HG02870 (cell line): Measurements from ENCODE around the gene MYLK4.

Experiments
- ATAC-seq: cut with Tn5 transposase; IDR thresholded peaks from one replicate; pipeline ENCODE4 v1.9.1; 2021; ENCODE audit warnings: mild to moderate bottlenecking, moderate library complexity; ENCODE audit not compliant: unreplicated experiment

MYLK4 gene

DNA sequence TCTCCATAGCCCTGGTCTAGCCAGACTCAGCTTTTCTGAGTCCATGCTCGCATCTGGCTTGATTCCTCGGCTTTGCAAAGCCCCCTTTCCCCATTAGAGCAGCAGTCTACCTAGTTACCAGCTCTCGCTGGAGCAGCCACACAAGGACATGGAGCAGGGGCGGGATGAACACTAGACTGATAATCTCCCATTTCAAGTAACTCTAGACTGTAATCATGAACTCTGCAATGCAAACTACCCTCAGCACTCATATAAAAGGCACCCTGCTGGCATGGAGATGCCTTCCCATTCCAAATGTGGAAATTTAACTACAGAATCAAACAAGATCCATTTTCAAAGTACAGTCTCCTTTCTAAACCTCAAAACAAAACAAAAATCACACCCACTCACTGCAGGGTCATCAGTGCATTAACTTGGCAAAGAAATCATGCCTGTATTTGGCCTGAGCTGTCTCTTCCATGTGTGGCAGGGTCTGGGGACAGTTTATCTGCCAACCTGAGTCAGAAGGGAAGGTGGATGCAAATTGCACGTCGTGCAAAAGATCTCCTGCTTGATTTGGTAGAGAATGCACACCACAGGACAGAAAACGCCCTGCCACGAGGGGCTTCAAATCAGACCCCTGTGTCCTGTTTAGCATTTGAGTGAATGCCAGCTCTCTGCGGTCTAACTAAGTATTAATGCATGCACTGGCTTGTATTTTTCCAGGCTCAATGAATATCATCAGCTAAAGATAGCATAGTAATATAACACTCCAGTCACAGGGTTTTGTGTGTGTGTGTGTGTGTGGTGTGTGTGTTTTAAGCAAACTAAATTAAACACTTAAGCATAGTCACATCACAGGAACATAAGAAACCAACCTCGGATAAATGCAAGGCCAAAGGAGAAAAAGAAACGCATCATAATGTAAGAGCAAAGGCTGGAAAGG is 85.3 kb downstream of the MYLK4 start:
- ATAC-seq: no peak

DNA sequence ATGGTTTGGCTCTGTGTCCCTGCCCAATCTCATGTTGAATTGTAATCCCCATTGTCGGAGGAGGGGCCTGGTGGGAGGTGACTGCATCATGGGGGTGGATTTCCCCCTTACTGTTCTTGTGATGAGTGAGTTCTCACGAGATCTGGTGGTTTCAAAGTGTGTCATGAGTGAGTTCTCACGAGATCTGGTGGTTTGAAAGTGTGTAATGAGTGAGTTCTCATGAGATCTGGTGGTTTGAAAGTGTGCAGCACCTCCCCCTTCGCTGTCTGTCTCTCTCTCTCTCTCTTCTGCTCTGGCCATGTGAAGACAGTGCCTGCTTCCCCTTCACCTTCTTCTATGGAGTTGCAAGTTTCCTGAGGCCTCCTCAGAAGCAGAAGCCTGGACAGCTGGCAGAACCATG is 87.6 kb downstream of the MYLK4 start:
- ATAC-seq: no peak

DNA sequence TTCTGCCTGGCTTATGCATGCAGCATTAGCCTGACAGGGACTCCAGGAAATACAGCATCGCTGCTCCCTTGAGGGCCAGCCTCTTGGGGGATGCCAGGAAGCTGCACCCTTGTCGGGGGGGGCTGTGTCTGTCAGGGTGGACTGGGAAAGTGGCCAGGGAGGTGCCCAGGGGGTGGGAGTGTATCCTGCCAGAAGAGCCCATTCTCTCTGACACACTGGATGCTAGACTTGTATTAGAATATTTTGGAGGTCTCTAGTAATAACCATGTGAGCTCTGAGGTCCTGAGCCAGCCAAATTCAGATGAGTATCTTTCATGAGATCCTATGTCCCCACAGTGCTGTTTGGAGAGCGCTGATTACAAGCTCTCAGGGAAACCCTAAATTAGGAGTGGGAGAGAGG is 89.1 kb downstream of the MYLK4 start:
- ATAC-seq: no peak

DNA sequence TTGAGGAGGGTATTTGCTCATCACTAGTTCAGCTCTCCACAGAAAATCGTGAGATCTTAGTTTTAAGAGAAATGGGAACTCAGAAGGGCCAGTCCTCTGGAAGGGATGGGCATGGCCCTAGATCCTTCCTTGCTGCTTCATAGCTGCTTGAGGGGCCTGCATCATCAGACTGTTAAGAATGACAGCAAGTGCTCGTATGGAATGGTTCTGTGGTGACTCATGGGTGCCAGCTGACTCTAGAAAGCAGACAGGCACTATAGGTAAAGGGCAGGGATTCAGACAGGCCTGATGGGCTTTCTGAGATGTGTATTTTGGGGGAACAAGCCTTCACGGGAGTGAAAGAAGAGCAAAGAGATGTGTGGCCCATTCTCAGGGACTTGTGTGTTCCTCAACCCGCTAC is 90.8 kb downstream of the MYLK4 start:
- no peak for ATAC-seq

DNA sequence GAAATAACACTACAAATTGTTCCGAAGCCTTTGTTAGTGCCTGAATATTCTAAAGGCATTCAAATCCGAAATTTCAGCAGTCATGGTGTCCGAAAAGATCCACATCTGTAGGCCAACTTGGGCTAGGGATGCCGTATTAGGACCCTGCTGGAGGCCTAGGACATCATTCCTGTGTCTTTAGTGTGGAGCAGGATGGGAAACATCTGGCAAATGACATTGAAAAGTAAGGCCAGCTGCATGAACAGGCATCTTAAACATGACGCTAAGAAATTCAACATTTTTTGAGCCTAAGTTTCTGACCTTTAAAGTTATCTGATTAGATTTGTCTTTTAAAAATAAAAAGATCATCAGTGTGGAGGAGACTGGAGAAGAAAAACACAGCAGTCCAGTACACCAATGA is 91.3 kb downstream of the MYLK4 start:
- ATAC-seq: no peak

DNA sequence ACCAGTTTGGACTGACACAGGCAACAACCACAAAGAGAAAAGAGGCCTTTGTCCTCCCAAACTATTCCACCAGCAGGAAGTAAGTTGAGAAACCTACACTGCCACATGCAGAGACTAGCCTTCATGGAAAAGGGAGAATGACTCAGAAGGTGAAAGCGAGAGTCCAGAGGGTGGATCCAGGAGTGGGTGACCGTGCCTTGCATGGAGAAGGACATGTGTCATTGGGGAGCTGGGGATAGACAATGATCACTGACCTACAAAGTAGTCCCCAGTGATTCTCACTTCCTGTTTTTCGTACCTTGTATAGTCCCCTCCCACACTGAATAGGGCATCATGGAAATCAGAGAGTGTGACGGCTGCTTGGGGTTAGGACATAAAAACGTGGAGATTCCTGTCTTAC is 91.9 kb downstream of the MYLK4 start:
- peak; percentile 79 for ATAC-seq

DNA sequence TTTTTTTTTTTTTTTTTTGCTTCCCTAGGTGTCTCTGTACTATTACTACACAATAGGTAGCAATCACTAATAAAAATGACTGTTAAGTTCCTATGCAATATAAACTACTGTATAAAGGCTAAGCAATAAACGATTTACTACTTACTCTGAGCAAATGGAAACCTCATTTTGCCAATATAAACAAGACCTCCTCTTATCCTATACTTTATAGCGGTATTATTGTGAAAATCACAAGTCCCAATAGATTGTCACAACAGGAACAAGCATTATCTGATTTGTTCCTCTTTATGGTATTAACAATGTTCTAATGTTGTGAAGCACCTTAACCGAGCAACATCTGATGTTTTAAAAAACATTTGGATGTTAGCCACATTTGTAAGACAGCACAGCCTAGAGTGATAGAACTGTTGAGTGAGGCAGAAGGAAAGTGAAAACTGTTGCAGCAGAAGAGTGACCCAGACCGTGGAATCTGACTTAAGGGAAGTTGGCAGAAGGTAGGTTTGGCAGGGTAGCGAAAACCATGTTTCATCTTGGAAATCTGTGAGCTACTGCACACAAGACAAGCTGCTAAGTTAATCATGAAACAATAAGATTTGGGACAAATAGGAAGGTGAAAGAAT is 94.2 kb downstream of the MYLK4 start:
- ATAC-seq: no peak

DNA sequence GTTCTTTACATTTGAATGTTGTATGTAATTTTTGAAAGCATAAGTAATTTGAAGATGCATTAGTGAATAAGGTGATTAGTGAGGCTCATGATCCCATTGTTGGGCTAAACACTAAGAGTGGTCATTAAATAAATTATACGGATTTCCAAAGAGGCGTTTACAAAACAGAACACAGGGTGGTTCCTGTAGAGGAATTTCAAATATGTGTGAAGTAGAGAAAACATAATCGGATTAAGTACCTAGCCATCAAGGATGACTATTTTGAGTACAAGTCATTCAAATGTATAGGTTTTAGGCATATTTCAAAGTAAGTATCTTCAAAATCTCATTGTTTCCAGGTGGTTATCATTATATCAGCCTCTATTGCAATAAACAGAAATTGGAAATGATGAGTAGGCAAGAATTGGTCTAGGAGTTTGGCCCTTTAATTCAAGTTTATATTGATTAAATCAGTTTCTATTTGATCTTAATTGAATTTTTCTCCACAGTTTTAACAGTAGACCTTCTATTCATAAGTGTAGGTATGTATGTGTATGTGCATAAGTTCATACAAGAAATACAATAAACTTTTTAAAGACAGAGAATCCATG is 94.8 kb downstream of the MYLK4 start:
- no peak for ATAC-seq

DNA sequence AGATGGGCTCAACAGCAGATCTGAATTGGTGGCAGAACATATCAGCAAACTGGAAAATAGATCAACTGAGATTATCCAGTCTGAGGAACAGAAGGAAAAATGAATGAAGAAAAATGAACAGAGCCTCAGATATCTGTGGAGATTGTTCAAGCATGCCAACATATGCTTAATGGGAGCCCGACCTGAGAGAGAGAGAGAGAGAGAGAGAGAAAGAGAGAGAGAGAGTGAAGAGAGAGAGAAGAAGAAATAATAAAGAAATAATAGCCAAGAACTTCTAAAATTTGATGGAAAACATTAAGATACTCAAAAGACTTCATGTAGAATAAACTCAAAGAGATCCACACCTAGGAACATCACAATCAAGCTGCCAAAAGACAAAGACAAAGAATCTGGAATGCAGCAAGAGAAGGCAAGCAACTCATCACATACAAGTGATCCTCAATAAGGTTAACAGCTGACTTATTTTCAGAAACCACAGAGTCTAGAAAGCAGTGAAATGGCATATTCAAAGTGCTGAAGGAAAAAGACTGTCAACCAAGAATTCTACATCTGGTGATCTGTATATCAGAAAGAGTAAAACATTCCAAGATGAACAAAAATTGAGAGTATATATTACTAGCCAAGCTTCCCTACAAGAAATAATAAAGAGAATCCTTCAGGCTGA is 97.2 kb downstream of the MYLK4 start:
- ATAC-seq: no peak

DNA sequence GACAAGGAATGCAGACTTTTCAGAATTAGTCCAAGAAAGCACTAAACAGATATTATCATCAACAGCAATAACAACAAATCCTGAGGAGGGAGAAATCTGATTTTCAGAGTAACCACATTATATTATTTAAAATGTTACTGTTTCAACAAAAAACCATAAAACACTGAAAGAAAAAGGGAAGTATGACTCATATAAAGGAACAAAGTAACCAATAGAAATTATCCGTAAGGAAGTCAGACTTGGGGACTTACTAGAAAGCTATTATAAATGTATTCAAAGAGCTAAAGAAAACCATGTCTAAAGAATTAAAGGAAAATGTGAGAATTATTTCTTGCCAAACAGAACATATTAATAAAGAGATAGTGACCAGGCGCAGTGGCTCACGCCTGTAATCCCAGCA is 98.1 kb downstream of the MYLK4 start:
- no peak for ATAC-seq

DNA sequence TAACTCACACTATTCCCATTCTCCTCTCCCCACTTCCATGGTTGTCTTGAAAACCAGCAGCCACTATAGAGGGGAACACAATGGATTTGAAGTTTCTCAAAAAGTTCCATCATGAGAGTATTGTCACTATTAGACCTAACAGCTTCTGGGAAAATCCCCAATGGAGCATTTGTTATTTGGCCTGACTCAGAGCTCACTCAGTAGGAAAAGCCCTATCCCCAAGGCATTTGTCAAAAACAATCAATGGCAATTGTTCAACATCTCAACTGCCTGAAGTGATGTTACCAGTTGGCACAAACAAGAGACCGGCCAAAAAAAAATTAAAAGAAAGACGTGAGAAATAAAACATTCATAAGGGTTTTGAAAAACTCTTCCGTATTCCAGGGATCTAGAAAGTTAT is 98.8 kb downstream of the MYLK4 start:
- ATAC-seq: no peak

DNA sequence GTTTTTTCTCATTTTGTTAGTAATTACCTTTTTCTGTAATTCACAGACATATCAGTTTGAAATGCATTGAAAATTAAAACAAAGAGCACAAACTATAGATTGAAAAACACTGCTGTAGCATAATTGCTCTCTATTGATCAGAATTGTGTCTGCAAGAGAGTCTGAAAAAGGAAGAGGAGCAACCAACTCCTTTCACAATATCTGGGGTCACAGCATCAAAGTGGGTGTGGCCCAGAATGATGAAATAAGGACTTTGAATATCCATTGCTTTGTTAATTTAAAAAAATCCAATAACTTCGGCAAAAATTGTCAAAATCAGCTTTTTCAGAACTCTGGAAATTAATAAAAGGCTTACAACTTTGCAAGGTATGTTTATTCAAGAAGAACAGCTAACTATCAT is 99.2 kb downstream of the MYLK4 start:
- ATAC-seq: no peak

DNA sequence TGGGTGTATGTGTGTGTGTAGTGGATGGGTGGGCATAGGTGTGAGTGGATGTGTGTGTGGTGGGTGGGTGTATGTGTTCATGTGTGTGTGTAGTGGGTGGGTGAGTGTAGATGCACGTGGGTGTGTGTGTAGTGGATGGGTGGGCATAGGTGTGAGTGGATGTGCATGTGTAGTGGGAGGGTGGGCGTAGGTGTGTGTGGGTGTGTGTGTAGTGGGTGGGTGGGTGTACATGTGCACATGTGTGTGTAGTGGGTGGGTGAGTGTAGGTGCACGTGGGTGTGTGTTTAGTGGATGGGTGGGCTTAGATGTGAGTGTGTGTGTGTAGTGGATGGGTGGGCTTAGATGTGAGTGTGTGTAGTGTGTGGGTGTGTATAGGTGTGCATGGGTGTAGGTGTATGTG is 104.4 kb downstream of the MYLK4 start:
- ATAC-seq: no peak

DNA sequence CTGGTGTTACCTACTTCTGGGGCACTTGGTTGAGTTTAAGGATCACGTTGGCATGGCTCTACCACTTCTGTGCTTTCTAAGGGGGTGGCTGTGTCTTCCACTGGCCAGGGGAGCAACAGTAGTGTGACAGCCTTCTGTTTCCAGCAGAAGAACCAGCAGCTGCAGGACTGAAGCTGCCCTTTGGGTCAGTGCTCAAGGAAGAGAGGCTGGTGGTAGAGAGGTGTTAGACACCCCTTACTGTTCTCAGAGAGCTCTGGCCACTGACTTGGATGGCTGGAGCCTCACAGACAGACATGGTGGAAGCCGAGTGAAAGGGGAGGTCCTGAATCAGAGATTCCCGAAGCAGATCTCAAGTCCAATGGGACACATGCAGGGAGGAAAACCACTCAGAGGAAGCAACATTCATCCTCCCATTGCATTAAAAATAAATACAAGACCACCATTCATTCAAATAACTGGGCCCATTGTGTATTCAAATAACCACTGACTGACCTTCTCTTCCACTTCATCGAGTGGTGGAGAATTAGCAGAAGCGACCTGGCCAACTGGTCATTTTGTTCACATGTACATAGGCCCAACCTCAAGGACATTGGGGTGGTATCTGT is 106.7 kb downstream of the MYLK4 start:
- no peak for ATAC-seq

DNA sequence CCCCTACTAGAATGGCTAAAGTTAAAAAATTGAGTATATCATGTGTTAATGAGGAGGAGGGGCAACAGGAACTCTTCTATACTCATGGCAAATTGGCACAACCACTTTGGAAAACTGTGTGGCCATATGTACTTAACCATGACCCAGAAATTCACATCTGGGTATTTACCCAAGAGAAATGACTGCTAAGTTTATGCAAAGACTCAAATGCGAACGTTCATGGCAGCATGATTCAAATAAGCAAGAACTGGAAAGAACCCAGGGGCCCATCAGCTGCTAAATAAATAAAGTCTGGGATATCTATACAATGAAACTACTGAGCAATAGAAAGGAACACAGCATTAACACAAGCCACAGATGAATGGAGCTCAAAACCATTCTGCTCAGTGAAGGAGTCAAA is 107.6 kb downstream of the MYLK4 start:
- ATAC-seq: no peak

DNA sequence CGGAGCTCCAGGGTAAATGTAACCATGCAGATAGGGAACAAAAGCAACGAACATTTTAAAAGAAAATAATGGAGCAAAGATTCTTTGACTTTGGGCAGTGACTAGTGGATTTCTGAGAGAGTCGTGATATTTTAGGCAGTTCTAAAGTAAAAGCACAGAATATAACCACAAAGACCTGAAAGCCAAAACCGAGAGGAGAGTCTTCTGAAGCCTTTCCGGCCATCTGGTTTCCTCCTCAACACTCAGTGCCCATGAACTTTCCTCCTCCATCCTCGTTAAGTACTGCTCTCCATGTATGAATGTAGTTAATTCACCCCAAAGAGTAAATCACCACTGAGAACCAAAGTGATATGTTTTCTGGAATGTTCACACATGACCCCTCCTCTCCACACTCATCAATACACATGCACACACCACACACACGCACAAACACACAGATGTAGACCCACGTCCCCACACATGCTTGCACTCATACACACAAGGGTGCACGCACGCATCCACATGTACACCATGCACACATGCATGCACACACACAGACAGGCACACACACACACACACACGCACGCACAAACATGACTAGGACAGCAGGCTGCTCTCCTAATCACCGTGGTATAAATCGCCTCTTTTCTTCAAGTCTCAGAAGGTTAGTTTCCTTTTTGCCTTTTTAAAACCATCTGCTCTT is 109.5 kb downstream of the MYLK4 start:
- peak; percentile 78 for ATAC-seq

DNA sequence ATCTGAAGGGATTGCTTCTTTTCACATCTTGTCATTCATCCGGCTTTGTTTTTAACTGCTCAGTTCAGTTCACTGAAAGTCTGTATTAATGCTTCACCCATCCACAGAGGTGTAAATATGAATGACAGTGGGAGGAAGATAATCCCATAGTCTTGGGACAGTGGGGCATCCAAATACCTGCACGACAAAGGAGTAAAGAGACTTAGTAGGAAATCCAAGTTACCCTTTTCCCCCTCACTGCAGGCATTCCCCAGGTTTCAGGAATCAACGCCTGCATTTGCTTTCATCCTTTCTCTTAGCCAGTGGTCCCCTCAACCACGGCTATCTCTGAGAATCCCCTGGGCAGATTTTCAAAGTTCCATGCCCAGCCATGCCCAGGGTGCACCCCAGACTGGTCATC is 110.2 kb downstream of the MYLK4 start:
- no peak for ATAC-seq

DNA sequence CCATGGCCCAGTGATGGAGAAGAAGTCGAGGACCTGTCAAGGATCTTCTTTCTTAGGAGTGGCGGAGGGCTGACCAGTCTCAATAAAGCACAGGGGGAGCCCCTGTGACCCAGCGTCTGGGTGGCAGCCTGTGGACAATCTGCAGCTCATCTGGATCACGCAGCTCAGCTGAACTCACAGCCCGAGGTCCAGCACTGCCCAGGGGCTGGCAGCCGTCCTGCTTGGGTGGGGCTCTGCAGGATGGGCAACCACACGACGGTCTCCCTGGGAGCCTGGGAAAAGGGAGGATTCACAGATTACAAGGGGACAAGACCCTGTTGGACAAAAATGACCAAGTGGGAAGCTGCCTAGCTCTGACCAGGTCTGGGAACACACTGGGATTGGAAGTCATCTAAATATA is 110.8 kb downstream of the MYLK4 start:
- ATAC-seq: no peak

DNA sequence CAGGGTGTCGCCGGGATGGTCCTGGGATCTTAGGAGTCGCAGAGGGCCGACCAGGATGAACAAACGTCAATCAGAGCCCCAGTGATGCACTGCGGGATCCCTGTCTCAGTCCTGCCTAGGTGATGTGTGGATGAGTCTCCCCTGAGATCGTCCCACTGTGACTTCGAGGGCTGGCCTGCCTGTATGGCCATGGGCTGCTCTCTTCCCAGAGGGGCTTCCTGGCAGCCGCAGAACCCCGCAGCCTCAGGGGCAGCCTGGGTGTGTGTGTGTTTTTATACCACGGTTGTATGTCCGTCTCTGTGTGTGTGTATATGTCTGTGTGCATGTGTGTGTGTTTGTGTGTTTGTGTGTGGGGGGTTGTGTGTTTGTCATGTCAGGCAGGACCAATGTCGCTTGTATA is 111.6 kb downstream of the MYLK4 start:
- no peak for ATAC-seq

DNA sequence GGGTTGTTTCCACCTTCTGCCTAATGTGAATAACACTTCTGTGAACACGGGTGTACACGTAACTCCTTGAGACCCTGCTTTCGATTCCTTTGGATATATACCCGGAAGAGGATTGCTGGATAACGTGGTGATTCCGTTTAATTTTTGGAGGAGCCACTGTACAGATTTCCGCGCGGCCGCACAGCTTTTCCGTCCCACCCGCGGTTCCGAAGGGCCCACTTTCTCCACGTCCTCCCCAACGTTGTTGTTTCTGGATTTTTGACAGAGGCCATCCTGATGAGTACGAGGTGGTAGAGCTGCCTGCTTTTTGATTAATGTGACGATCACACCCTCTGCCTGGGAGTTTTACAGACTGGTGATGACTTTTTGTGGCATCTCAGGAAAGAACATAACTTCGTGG is 114.0 kb downstream of the MYLK4 start:
- no peak for ATAC-seq

DNA sequence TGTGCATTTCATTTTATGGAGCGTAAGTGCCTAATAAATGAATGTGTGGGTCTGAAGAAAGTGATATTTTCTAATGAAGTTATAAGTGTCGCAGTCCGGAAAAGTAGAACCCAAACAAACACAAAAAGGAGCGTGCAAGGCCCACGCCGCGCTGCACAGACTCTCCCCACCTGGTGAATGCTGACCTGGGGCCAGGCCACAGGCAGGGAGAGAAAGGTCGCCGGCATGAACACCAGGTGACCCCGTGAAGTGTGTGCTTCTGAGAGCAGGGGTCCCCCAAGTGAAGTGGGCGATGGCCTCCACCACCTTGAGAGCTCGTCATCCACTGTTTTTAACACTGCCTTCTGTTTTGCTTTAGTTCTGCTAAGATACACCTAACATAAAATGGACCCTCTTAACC is 114.8 kb downstream of the MYLK4 start:
- ATAC-seq: no peak
